Lower lobe of right lung (tissue), 2 donors: ENCODE results near the gene SLC25A45. TPM values are rescaled to one million over a fixed set of nuclear protein-coding genes. Genes with fewer than 3 reads are reported as not detected.

ENCODE experiments used
- ATAC-seq, 2 donors: fragments of 200-7000 bp; cut with Tn5 transposase; one replicate each; pipeline ENCODE4 v1.9.1; 2020 to 2022; ENCODE audit warnings: mild to moderate bottlenecking in 2 of 2, moderate library complexity in 2 of 2
- DNase-seq: peaks from one replicate; pipeline ENCODE4 v3.0.0-alpha.2; 2020
- H3K27ac ChIP-seq: fragments of 200-600 bp; one replicate; pipeline ENCODE4 v1.8.0; 2022
- H3K27me3 ChIP-seq: fragments of 200-600 bp; one replicate; pipeline ENCODE4 v1.8.0; 2022; ENCODE audit warnings: low read depth
- H3K36me3 ChIP-seq: fragments of 200-600 bp; one replicate; pipeline ENCODE4 v1.8.0; 2022; ENCODE audit warnings: mild to moderate bottlenecking
- H3K4me1 ChIP-seq: fragments of 200-600 bp; one replicate; pipeline ENCODE4 v1.8.0; 2022
- H3K4me3 ChIP-seq: fragments of 200-600 bp; one replicate; pipeline ENCODE4 v1.8.0; 2022; ENCODE audit warnings: mild to moderate bottlenecking
- H3K9me3 ChIP-seq: fragments of 200-600 bp; one replicate; pipeline ENCODE4 v1.8.0; 2022
- intact Hi-C: fragments of 100-400 bp; cut with DNase I; formaldehyde crosslinking; loops from one replicate; pipeline ENCODE4 v1.11.0; 2022
- total RNA-seq: library from RNA; stranded (reverse); fragmentation: NEBNext Ultra II Directional; extraction: Animal tissue kit (Norgen Biotek cat#: 25700); gene quantifications from one replicate; pipeline ENCODE4 v1.2.1, GENCODE V29; 2021
- TF ChIP-seq, protein P1 (sequence below): fragments of 200-600 bp; IDR thresholded peaks from one replicate; pipeline ENCODE4 v1.8.0; 2022; ENCODE audit warnings: antibody characterized with exemption, mild to moderate bottlenecking
- donor health status: DM: no; HTN: yes; CAD: no; lungs with severe emphysema.

The SLC25A45 gene
- total RNA-seq, 1 donor from 2014 or later, result 13.0 TPM

DNA sequence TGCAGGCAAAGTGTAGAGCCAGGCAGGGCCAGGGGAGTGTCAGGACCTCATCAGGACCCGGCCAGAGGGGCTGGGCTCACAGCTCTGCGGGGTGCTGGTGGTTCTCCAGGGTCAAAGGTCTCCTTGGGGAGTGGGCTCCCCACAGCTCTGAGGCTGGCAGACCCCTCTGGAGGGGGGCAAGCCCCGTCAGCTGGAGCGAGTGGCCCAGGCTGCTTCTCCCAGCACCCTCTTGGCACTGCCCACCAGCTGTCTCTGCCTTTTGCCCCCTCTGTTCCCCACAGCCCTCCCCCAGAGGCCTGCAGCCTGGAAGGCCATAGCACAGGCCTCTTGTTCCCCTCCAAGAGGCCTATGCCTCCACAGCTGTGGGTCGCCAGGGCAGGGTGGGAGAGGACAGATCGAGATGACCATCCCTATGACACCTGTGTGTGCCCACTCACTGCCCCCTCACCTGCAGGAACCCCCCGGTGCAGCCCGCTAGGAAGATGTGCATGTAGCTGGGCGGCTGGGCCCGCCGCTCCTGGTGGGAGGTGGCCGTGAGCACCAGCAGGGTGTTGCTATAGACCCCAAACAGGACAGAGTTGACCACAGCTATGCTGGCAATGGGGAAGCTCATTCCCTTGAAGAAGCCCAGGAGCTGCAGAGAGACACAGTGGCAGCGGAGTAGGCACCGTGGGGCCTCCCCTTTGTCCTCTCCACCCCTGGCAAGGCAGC lies 3.4 kb downstream of the SLC25A45 start:
- Histone ChIP-seq H3K4me1 (peaks cover 39% of the 10 kb centered on the region), H3K4me3 (no peak overlapping the region), H3K36me3 (no peaks in the 10 kb centered on the region), H3K27me3 (no peaks in the 10 kb centered on the region), H3K9me3 (no peaks in the 10 kb centered on the region), H3K27ac (no peak overlapping the region)
- DNase-seq (no peak), ATAC-seq (no peak)
- TF ChIP-seq, protein P1, sequence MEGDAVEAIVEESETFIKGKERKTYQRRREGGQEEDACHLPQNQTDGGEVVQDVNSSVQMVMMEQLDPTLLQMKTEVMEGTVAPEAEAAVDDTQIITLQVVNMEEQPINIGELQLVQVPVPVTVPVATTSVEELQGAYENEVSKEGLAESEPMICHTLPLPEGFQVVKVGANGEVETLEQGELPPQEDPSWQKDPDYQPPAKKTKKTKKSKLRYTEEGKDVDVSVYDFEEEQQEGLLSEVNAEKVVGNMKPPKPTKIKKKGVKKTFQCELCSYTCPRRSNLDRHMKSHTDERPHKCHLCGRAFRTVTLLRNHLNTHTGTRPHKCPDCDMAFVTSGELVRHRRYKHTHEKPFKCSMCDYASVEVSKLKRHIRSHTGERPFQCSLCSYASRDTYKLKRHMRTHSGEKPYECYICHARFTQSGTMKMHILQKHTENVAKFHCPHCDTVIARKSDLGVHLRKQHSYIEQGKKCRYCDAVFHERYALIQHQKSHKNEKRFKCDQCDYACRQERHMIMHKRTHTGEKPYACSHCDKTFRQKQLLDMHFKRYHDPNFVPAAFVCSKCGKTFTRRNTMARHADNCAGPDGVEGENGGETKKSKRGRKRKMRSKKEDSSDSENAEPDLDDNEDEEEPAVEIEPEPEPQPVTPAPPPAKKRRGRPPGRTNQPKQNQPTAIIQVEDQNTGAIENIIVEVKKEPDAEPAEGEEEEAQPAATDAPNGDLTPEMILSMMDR, result no peak
- intact Hi-C loops, result no loop called here

DNA sequence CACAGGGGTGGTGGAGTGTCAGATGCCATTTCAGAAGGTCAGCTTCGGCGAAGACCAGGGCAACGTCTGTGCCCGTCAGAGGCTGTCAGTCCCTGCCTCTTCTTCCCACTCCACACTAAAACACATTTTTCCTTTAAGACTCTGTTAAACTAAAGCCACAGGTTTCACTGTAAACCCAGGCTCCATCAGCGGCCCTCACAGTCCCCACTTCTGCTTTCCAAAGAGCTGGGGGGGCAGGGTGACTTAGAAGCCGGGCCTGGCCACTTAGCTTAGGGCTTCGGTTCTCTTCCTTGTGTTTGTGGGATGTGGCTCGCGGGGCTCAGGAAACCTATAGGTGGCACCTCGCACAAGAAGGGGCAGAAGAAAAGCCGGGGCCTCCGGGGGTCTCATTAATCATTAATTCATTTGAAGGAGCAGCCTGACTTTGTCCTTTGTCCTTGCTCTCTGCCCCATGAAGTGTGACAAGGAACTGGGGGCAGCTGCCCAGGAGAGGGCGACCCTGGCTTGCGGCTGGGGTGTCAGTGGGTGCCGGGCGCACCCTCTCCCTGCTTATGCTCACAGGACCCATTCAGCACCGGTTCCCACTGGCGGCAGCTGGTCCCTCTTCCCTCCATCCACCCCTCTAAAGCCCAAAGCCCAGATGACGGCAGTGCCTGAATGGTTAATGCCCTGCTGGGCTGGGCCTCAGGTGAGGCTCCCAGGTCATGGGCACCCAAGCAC lies 4.1 kb downstream of the SLC25A45 start:
- intact Hi-C loops, result no loop called here
- ATAC-seq (no peak), DNase-seq (no peak)
- Histone ChIP-seq H3K27me3 (no peaks in the 10 kb centered on the region), H3K36me3 (no peaks in the 10 kb centered on the region), H3K4me3 (no peak overlapping the region), H3K4me1 (peaks cover 32% of the 10 kb centered on the region), H3K27ac (no peak overlapping the region), H3K9me3 (no peaks in the 10 kb centered on the region)
- TF ChIP-seq, protein P1, result no peak

DNA sequence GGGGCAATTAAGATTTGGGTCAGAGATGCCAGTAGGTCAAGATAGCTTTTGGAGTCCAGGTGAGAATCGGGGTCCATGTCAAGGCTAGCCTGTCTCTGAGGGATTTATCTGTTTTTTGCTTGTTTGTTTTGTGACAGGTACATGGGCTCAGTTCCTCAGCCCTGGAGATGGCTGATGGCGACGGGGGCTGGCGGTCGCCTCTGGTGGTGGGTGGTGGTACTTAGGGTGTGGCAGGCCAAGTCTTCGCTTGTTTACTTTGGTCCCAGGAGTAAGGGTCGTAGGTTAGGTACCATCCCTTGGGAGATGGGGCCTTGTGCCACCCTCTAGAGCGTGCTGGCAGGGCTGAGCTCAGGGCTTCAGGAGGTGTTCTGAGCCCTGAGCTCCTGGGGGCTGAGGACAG lies 4.7 kb downstream of the SLC25A45 start:
- no peak overlapping the region for H3K27ac ChIP-seq
- no peaks in the 10 kb centered on the region for H3K36me3 ChIP-seq
- peaks cover 26% of the 10 kb centered on the region for H3K4me1 ChIP-seq
- intact Hi-C loops, result no loop called here
- ATAC-seq (no peak), DNase-seq (no peak)
- no peak overlapping the region for H3K4me3 ChIP-seq
- no peaks in the 10 kb centered on the region for H3K9me3 ChIP-seq
- TF ChIP-seq, protein P1, result no peak
- H3K27me3 ChIP-seq, result no peaks in the 10 kb centered on the region

DNA sequence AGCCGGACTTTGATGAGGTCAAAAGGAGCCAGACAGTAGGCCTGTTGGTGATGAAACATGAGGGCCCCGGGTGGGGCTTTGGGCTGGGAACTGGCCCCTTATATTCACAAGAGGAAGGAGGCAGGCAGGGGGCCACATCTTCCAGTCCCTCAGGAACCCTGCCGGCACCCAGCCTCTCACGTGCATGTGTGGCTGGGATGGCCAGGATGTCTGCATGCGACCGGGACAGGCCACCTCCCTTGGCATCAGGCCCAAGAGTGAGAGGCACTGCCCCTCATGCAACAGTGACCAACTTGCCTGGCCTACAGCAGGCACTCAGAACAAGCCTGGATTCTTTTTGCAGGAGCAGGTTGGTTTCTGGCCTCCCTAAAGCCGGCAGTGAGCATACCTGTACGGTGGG lies 5.4 kb downstream of the SLC25A45 start:
- Histone ChIP-seq H3K36me3 (no peaks in the 10 kb centered on the region), H3K27me3 (no peaks in the 10 kb centered on the region), H3K9me3 (no peaks in the 10 kb centered on the region), H3K4me3 (no peak overlapping the region), H3K4me1 (peaks cover 18% of the 10 kb centered on the region), H3K27ac (no peak overlapping the region)
- DNase-seq, result no peak
- TF ChIP-seq, protein P1, result no peak
- intact Hi-C loops, result no loop called here
- no peak for ATAC-seq

DNA sequence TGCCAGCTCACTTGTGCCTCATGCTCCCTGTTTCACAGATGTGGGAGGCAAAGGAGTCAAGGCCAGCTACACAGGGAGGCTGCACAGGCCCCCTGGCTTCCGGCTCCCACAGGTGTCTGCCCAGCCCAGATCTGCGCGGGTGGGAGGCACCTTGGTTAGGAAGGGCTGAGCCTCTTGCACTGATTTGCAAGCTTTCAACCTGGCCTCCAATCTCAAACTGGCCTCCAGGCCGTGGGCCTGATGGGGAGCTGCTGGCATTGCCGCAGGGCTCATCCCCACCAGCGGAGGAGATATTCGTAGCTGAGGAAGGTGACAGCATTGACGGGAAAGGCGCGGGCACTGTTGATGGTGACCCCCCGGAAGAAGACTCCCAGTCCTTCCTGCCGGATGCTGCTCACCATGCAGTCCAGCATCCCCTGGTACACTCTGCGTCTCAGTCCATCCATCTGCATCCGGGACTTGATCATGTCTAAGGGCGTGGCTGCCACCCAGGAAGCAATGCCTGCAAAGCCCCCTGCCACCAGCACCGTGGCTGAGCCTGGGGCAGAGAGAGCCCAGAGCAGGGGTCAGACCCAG lies 6.2 kb downstream of the SLC25A45 start:
- Histone ChIP-seq H3K36me3 (no peaks in the 10 kb centered on the region), H3K4me3 (no peak overlapping the region), H3K27me3 (no peaks in the 10 kb centered on the region), H3K9me3 (no peaks in the 10 kb centered on the region), H3K4me1 (peaks cover 14% of the 10 kb centered on the region), H3K27ac (no peak overlapping the region)
- TF ChIP-seq, protein P1, result no peak
- intact Hi-C loops, result no loop called here
- ATAC-seq (no peak), DNase-seq (no peak)
